NCI-H146 (cell line): ENCODE measurements around the gene IGF1R.

Experiments used
- DNase-seq: peaks from one replicate; lab custom pipeline; 2025; lab: John Stamatoyannopoulos, UW

IGF1R gene

GRCh38 chr15:98943051-98943508 is 294.7 kb downstream of the IGF1R start:
- DNase-seq: no peak

DNA sequence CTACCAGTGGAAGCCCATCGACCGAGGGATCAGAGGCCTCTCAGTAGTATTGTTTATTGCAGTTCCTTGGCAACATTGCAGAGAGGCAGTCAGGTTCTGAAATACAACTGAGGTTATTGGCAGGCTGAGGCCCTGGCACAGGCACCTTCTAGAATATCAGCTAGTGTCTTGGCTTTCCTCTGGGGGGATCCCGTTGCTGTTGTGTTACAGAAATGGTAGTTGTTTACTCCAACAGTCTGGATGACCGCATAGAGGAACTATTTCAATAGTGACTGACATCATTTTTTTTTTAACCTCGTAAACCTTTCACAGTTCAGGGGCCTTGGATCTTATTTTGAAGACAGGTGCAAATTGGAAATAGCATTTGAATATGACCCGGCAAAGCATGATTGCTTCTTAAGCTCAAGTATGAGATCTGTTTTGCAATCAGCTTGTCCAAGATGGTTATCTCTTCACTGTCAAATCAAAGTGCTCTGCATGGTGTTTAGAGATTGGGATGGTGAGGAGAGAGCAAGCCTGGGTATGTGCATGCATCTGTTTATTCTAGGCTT is 295.3 kb downstream of the IGF1R start:
- no peak for DNase-seq

DNA sequence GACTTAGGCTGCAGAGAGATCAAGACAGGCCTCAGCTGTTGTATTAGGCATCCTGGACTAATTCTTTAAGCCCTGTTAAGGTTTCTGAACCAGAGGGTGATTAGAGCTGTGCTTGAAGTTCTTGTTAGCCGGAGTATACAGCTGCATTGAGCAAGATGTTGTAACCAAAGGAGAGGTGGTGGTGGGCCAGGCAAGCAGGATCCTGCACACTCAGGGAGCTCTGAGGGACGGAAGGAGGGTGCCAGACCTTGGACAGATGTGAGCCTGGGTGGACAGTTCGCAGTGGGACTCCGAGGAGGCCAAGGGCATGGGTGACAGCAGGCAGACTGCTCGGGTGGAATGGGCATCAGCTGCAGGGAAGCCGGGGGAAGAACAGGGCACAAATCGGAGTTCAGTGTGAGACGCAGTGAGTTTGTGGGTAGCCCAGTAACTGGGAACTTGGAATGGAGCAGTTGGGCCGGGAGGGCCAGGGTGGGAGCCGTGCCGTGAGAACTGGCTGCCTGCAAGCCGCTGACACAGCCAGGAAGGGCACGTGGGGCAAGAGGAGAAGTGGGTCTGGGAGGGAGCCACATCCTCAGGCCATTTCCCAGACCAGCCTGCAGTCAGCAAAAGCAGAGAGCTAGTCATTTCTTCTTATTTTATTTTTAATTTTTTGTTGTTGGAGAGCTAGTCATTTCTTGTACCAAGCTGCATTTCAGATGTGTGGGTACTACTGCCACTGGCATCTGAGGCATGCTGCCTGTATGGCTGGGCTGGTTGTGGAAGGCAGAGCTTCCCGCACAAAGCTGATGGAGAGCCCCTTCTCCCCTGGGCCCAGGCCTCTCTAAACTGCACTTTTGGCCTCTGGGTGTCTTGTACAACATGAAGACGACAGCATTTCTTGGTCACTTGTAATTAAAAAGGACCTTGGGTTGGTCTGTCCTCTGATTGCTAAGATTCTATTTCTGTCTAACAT is 298.2 kb downstream of the IGF1R start:
- DNase-seq: no peak

- no peak for DNase-seq
Measured at GRCh38 chr15:98948456-98948855, 300.1 kb downstream of the IGF1R start.

DNA sequence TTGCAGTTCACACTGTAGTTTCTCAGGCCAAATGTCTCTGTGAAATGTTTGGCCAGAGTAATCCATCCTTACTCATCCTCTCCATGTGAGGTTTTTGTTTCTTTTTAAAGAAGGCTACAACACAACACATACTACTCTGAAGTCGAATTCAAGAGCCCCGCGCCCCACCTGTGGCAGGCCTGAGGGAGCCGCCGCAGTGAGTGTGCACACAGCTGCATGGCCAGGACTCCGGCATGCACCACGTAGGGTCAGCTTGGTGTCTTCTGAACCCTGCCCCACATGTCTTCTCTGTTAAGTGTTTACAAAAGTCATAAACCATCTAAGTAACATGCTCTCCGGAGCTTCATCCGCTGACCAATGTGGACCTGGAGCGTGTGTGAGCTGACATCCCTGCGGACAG is 300.6 kb downstream of the IGF1R start:
- DNase-seq: no peak

DNA sequence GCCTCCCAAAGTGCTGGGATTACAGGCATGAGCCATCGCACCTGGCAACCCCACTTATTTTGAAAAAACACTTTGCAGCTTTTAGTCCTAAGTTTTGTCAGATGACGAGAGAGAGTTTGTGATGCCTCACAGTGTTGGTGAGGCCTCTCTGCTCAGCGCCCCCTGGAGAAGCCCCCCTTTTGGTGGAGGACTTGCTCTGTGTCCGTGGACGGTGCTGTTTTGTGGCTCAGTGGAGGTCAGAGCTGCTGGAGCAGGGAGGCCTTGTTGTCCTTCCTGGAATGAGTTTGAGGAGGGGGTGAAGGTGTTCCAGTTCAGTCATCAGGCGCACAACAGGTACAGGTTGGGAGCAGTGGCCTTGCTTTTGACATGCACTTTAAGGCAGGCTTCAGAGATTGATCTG is 301.3 kb downstream of the IGF1R start:
- DNase-seq: no peak

GRCh38 chr15:98950248-98950647 is 301.9 kb downstream of the IGF1R start:
- DNase-seq: no peak

DNA sequence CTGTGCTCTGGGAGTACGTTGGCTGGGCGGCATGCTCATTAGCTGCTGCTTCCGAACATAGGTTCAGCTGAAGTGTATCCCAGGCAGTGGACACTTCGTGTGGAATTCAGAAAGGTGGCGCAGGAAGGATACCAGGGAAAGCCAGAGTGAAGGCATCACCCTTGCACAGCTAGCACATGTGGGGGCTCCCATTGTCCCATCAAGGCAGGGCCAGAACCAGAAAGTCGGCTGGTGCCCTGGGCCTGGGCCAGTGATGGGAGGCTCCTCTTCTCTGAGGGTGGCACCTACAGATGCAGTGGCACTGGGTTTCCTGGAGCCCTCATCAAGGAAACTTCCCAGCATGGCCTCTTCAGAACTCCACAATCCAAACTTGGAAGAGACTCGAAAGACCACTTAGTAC is 302.7 kb downstream of the IGF1R start:
- DNase-seq: no peak

- no peak for DNase-seq
Measured at GRCh38 chr15:98951493-98952320, 303.4 kb downstream of the IGF1R start.

DNA sequence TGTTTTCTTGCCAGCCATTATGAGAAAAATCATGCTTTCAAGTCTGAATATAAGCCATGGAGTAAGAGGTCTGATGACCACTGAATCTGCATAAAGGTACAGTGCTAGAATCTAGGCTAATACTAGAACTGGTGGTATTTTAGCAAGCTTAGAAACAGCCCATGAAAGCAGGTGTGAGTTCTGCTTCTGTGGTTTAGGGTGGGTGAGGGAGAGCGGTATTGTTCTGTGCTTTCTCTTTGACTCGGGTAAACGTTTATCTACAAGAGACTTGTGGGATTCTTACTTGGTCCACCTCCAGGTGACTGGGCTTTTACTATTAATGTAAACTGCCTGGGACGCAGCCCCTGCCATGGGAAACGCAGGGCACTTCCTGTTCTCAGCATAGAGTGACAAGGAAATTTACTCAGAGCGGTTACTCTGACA is 304.1 kb downstream of the IGF1R start:
- DNase-seq: no peak

DNA sequence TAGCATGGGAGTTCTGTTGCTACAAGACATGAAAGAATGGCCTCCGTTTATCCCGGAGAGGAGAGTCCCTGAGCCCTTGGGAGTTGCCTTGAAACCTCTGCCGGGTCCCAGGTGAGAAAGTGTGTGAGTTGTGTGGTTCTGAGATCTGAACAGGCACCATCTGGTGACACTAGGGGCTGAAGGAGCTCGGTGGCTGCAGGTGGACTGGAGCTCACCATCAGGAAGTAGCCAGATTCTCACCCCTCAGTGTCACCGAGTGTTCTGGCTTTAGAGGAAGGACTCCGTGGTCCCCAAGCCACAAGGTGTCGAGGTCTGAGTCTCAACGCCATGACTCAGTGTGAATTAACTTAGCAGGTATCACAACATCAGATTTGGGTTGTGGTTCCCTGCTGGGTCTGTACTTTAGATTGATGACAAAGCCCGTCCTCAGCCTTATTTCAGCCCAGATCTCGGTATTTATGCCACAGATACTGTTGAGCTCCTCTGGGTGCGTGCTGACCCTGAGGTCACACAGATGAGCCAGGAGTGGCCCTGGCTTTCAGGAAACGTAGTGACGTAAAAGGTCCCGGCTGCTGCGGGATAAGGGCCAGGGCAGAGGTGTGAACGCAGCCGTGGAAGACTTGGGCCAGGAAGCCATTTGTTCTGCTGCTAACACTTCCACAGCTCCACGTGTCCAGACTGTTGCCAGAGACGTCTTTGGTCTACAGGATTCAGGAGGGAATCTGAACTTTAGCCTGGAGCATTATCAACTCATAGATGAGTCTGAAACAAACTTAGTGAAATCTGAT is 304.9 kb downstream of the IGF1R start:
- DNase-seq: no peak

DNA sequence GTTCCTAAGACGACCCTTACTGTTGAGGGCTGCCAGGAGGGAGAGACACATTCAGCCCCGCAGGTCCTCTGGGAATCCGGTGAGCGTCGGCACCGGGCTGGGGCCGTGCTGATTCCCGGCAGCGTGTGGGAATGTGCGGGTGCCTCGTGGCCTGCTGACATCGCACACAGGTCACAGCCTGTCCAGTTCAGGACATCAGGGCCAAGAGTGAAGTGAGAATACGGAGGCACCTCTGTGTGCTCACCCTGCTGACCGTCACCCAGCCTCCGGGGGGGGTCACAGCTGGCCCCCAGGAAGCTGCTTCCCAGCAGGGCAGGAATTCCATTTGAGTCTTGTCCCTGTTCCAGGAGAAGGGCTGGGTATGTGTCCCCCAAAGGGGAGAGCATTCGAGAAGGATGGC is 305.6 kb downstream of the IGF1R start:
- DNase-seq: no peak

DNA sequence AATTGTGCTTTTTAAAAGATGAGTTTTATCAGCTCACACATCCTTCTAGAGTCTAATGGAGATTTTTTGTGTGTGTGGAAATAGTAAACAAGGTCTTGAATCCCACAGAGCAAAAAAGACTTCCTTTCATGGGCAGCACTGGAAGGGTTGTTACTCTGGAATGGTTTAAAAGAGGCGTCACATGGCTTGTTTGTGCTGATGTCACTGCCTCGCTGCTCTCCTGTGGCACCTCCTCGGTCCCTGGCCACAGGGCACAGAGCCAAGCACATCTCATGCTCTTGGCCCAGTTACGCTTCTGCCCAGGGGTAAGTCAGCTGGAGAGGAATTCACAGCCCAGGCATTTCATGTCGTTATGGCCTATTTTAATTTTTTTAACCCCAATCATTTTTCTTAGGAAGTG is 306.1 kb downstream of the IGF1R start:
- no peak for DNase-seq

DNA sequence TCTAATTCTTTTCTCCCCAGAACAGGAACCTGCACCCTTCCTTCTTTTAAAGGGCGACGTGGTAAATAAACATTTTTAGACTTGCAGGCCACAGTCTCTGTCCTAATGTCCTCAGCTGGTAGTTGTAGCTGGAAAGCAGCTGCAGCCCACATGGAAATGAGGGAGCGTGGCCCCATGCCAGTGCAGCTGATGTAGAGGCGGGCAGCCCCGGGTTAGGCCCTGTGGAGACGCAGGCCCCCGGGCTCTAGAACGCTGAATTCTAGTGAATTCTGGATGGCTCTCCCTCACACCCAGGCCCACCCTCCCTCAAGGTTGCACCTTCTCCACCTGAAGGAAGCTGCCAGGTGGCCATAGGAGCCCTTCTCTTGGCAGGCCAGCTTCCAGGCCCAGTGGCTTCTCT is 307.0 kb downstream of the IGF1R start:
- DNase-seq: no peak

- DNase-seq: no peak
Measured at GRCh38 chr15:98955961-98956723, 307.8 kb downstream of the IGF1R start.

DNA sequence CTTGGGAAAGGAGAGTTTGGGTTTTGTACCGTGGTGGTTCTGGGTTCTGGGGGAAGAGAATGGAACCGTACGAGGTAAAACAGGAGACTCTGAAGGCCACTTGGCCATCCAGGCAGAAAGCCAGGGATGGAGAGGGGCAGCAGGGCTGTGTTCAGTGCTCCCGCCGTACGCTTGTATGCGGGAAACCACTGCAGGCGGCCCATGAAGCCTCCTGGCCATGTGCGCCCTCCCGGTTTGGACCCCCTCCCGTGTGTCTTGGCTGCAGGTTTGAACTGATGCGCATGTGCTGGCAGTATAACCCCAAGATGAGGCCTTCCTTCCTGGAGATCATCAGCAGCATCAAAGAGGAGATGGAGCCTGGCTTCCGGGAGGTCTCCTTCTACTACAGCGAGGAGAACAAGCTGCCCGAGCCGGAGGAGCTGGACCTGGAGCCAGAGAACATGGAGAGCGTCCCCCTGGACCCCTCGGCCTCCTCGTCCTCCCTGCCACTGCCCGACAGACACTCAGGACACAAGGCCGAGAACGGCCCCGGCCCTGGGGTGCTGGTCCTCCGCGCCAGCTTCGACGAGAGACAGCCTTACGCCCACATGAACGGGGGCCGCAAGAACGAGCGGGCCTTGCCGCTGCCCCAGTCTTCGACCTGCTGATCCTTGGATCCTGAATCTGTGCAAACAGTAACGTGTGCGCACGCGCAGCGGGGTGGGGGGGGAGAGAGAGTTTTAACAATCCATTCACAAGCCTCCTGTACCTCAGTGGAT is 308.6 kb downstream of the IGF1R start:
- DNase-seq: no peak

- no peak for DNase-seq
Measured at GRCh38 chr15:98957655-98958054, 309.3 kb downstream of the IGF1R start.

DNA sequence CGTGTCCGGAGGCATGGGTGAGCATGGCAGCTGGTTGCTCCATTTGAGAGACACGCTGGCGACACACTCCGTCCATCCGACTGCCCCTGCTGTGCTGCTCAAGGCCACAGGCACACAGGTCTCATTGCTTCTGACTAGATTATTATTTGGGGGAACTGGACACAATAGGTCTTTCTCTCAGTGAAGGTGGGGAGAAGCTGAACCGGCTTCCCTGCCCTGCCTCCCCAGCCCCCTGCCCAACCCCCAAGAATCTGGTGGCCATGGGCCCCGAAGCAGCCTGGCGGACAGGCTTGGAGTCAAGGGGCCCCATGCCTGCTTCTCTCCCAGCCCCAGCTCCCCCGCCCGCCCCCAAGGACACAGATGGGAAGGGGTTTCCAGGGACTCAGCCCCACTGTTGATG is 309.7 kb downstream of the IGF1R start:
- no peak for DNase-seq

- no peak for DNase-seq
Measured at GRCh38 chr15:98958918-98959639, 310.7 kb downstream of the IGF1R start.

- no peak for DNase-seq
Measured at GRCh38 chr15:98959640-98960007, 311.3 kb downstream of the IGF1R start.
